RWPE1 (cell line): ENCODE results near the gene CCL15.
A peak's percentile ranks its signal among the peaks of the same experiment; 100 is the strongest.

Experiments
- CTCF ChIA-PET: fragments of 350-600 bp; sonication (Branson Sonifier 250); formaldehyde crosslinking; extraction: SDS; loops from one replicate; lab custom pipeline; 2021; lab: Yijun Ruan, JAX
- POLR2A ChIA-PET: fragments of 400-600 bp; formaldehyde crosslinking; extraction: SDS; loops from one replicate; lab custom pipeline; 2020; ENCODE audit warnings: antibody characterized with exemption; ENCODE audit not compliant: low non-redundant PET; lab: Yijun Ruan, JAX
- DNase-seq: peaks from one replicate; pipeline ENCODE4 v3.0.0; 2012; ENCODE audit warnings: low spot score
- H3K27ac ChIP-seq: fragments of 450-650 bp; 2 replicates; pipeline ENCODE4 v1.5.1; 2017
- CTCF ChIP-seq: fragments of 450-650 bp; conservative IDR thresholded peaks from 2 replicates; pipeline ENCODE4 v1.5.1; 2017; ENCODE audit warnings: low read depth, mild to moderate bottlenecking

CCL15 gene

GRCh38 chr17:35982409-35983191 lies 18.8 kb downstream of the CCL15 start:
- no peak overlapping the region for H3K27ac ChIP-seq
- ChIA-PET POLR2A (no interaction called here), CTCF (interaction anchor here (0.6 kb wide), 2 partner anchors 220 to 1834 kb away, joined by 3 to 4 read pairs; no protein-coding TSS in a partner anchor)
- DNase-seq = no peak
- no peak for TF ChIP-seq CTCF

- DNase-seq = no peak
- POLR2A ChIA-PET = no interaction called here
- no peak overlapping the region for H3K27ac ChIP-seq
- CTCF ChIA-PET = interaction anchor here (0.6 kb wide), 4 partner anchors 220 to 1835 kb away, joined by 3 to 4 read pairs (median 3); no protein-coding TSS in a partner anchor
- TF ChIP-seq CTCF = no peak
These were observed 19.4 kb downstream of the CCL15 start for GRCh38 chr17:35981908-35982330.

GRCh38 chr17:35981246-35981645 lies 20.1 kb downstream of the CCL15 start, which contains the start of gene CCL16:
Gene CCL16, minus strand, starts transcription at chr17:35981497. Its CDS starts 77 bp downstream, at chr17:35981420.
- ChIA-PET CTCF (interaction anchor here (0.6 kb wide), 2 partner anchors 358 to 1810 kb away, joined by 3 read pairs; no protein-coding TSS in a partner anchor), POLR2A (no interaction called here)
- no peak for DNase-seq
- no peak within 1 kb of the TSS for H3K27ac ChIP-seq
- no peak for TF ChIP-seq CTCF

- CTCF ChIA-PET = no interaction called here
These were observed 23.0 kb downstream of the CCL15 start for GRCh38 chr17:35978346-35978745.

GRCh38 chr17:35977509-35977908 lies 23.8 kb downstream of the CCL15 start:
- TF ChIP-seq CTCF = no peak
- CTCF ChIA-PET = interaction anchor here (0.6 kb wide), 2 partner anchors 18 to 169 kb away, joined by 3 read pairs; no protein-coding TSS in a partner anchor
- POLR2A ChIA-PET = no interaction called here
- no peak for DNase-seq
- no peak overlapping the region for H3K27ac ChIP-seq

More at GRCh38 chr17:35978346-35978745, 23.0 kb downstream of the CCL15 start:
- TF ChIP-seq CTCF = no peak
- DNase-seq = no peak
- H3K27ac ChIP-seq = no peak overlapping the region
- POLR2A ChIA-PET = no interaction called here

- no peak for TF ChIP-seq CTCF
- peak; percentile 49 for DNase-seq
- ChIA-PET POLR2A (no interaction called here), CTCF (interaction anchor here (8.0 kb wide), 1 partner anchor 176 kb away, joined by 72 read pairs; no protein-coding TSS in a partner anchor)
- H3K27ac ChIP-seq = peak overlapping the region; percentile 28; the same call in 1 of the 2 replicates
These were observed 27.8 kb downstream of the CCL15 start for GRCh38 chr17:35973333-35974260.
